Endothelial cell of umbilical vein (primary cell): Measurements from ENCODE around the gene DYDC2. TPM values are rescaled to one million over a fixed set of nuclear protein-coding genes. Genes with fewer than 3 reads are reported as not detected.
A peak's percentile ranks its signal among the peaks of the same experiment; 100 is the strongest.

Experiments
- BruUV-seq: library from RNA; stranded (reverse); fragments of 400-500 nt; replicated peaks from 2 replicates; lab custom pipeline; 2021; lab: Mats Ljungman, UMichigan
- CTCF ChIA-PET: fragments of 300-600, 350-600 bp; sonication (Branson Sonifier 250); formaldehyde crosslinking; loops from one replicate; lab custom pipeline; 2021; ENCODE audit warnings: antibody characterized with exemption, inconsistent platforms; lab: Charles Lee
- POLR2A ChIA-PET: fragments of 300-600, 350-600 bp; sonication (Branson Sonifier 250); formaldehyde crosslinking; loops from one replicate; lab custom pipeline; 2021; ENCODE audit warnings: antibody characterized with exemption, inconsistent platforms; lab: Charles Lee
- DNase-seq: peaks from one replicate; pipeline ENCODE4 v3.0.0-alpha.2; 2011; ENCODE audit warnings: low read depth, low spot score
- FAIRE-seq: peaks from 2 replicates; lab custom pipeline; 2011; peaks lifted over from hg19 to GRCh38; lab: Jason Lieb, UNC
- H2AFZ ChIP-seq: 2 replicates; pipeline ENCODE4 v1.6.0; 2012; ENCODE audit warnings: low read depth, low read length, control low read depth, inconsistent platforms
- H3K27ac ChIP-seq: 2 replicates; pipeline ENCODE4 v1.5.1; 2011; ENCODE audit warnings: low read depth, mild to moderate bottlenecking, control low read depth, low read length, moderate library complexity; ENCODE audit not compliant: insufficient read depth
- H3K27me3 ChIP-seq, 2 experiments: 2 replicates each; pipeline versions ENCODE4 v1.6.0 to v1.6.1; 2011; ENCODE audit warnings: low read length in 2 of 2, mixed read lengths in 1 of 2; ENCODE audit not compliant: control insufficient read depth in 2 of 2, insufficient read depth in 2 of 2
- H3K36me3 ChIP-seq, 2 experiments: 2 replicates in 1 of 2; 3 replicates in 1 of 2; pipeline ENCODE4 v1.5.1; 2011; ENCODE audit warnings: low read length in 2 of 2, mild to moderate bottlenecking in 1 of 2, moderate library complexity in 1 of 2; ENCODE audit not compliant: control insufficient read depth in 2 of 2, insufficient read depth in 2 of 2; ENCODE audit errors: extremely low read depth in 1 of 2
- H3K4me1 ChIP-seq: 3 replicates; pipeline ENCODE4 v1.5.1; 2011; ENCODE audit warnings: mild to moderate bottlenecking, low read length; ENCODE audit not compliant: control insufficient read depth, insufficient read depth; ENCODE audit errors: extremely low read depth
- H3K4me2 ChIP-seq: 2 replicates; pipeline ENCODE4 v1.6.1; 2011; ENCODE audit warnings: low read length, control low read depth, mixed read lengths; ENCODE audit not compliant: insufficient read depth
- H3K4me3 ChIP-seq, 3 experiments: fragments of 200-600 bp in 1 of 3; sonication (generic), shearing (Covaris generic) in 1 of 3; replicated peaks in 1 of 3; 2 replicates each; pipeline ENCODE4 v1.5.1; 2011 to 2016; ENCODE audit warnings: control low read depth in 3 of 3, low read length in 3 of 3, mild to moderate bottlenecking in 2 of 3, inconsistent platforms in 1 of 3, low read depth in 1 of 3, moderate library complexity in 1 of 3; ENCODE audit not compliant: insufficient read depth in 1 of 3
- H3K79me2 ChIP-seq: 2 replicates; pipeline ENCODE4 v1.6.0; 2012; ENCODE audit warnings: low read length, inconsistent platforms; ENCODE audit not compliant: control insufficient read depth, insufficient read depth
- H3K9ac ChIP-seq: replicated peaks from 2 replicates; pipeline ENCODE3; 2011; ENCODE audit warnings: low read length, control low read depth; ENCODE audit not compliant: insufficient read depth; ENCODE audit errors: extremely low read depth
- H3K9me1 ChIP-seq: replicated peaks from 3 replicates; pipeline ENCODE4 v1.6.0; 2011; ENCODE audit warnings: mild to moderate bottlenecking, low read length; ENCODE audit not compliant: control insufficient read depth, insufficient read depth; ENCODE audit errors: extremely low read depth
- H3K9me3 ChIP-seq: replicated peaks from 2 replicates; pipeline ENCODE4 v1.5.1; 2012; ENCODE audit warnings: low read length, inconsistent platforms; ENCODE audit not compliant: control insufficient read depth, insufficient read depth
- H4K20me1 ChIP-seq: replicated peaks from 2 replicates; pipeline ENCODE3; 2011; ENCODE audit warnings: mild to moderate bottlenecking, low read length; ENCODE audit not compliant: control insufficient read depth, insufficient read depth; ENCODE audit errors: extremely low read depth
- CTCF ChIP-seq, 2 donors: IDR thresholded peaks; 1 replicate in 1 of 2; 2 replicates in 1 of 2; pipeline ENCODE4 v1.5.1; 2011; ENCODE audit warnings: low read length in 2 of 2, mild to moderate bottlenecking in 2 of 2, moderate library complexity in 2 of 2, control low read depth in 1 of 2, inconsistent platforms in 1 of 2, low read depth in 1 of 2; ENCODE audit not compliant: insufficient read depth in 1 of 2; ENCODE audit errors: extremely low read depth in 1 of 2
- GATA2 ChIP-seq: IDR thresholded peaks from 2 replicates; pipeline ENCODE4 v1.7.0; 2011; ENCODE audit warnings: low read depth, mild to moderate bottlenecking, moderate library complexity, mixed read lengths, low read length; ENCODE audit not compliant: insufficient read length, insufficient read depth
- MAX ChIP-seq: IDR thresholded peaks from 2 replicates; pipeline ENCODE4 v1.6.1; 2011; ENCODE audit not compliant: insufficient read depth, insufficient read length
- POLR2A ChIP-seq: IDR thresholded peaks from 2 replicates; pipeline ENCODE4 v1.6.1; 2012; ENCODE audit warnings: low read depth, mild to moderate bottlenecking, control low read depth, low read length
- POLR2AphosphoS5 ChIP-seq: IDR thresholded peaks from 2 replicates; pipeline ENCODE4 v1.6.1; 2012; ENCODE audit warnings: low read depth, mild to moderate bottlenecking, control low read depth, low read length, moderate library complexity; ENCODE audit not compliant: insufficient read depth
- dilution Hi-C: fragments of 300-500 bp; cut with MboI; formaldehyde crosslinking; loops from one replicate; pipeline ENCODE4 v1.15.0; 2019; ENCODE audit warnings: low sequenced_read_pairs; ENCODE audit not compliant: extremely low pct_ligation_motif_present
- intact Hi-C: fragments of 100-400 bp; cut with micrococcal nuclease; formaldehyde crosslinking; loops from one replicate; pipeline ENCODE4 v1.10.0; 2022
- polyA plus RNA-seq, 4 experiments: library from polyadenylated mRNA; depleted of rRNA in 3 of 4; stranded (reverse) in 3 of 4; unstranded in 1 of 4; fragments of >200 nt; gene quantifications; 2 replicates each; pipeline versions ENCODE4 v1.2.1 to v1.2.3, GENCODE V29; 2011 to 2012; ENCODE audit warnings: missing spikeins in 1 of 4
- total RNA-seq: library from RNA; stranded (reverse); gene quantifications from 2 replicates; pipeline ENCODE4 v1.2.3, GENCODE V29; 2021

Gene DYDC2
- total and polyA plus RNA-seq, 2 donors (not counting 3 experiments of a cell fraction or from before 2014, with no cell fraction given) = not detected

GRCh38 chr10:80408242-80409101 is 51.9 kb downstream of the DYDC2 start, which contains the start of gene PRXL2A:
Gene PRXL2A (plus strand): TSS chr10:80408551. CDS start chr10:80420468, 11,917 bp downstream.
- peaks cover 38% of the 10 kb centered on the region for H3K79me2 ChIP-seq
- dilution Hi-C loops = no loop called here
- H3K9me3 ChIP-seq = no peaks in the 10 kb centered on the region
- H3K36me3 ChIP-seq = no peaks in the 10 kb centered on the region
- peak; percentile 48 for TF ChIP-seq POLR2AphosphoS5
- TF ChIP-seq POLR2A = peak; percentile 90
- TF ChIP-seq CTCF (IDR thresholded peaks at IDR 0.05; ENCODE audit: extremely low read depth in 1 of 2, insufficient read depth in 1 of 2, low read depth in 1 of 2, low read length in 2 of 2) = peak in 1 of 2 donors; percentile 4
- TF ChIP-seq MAX = peak; percentile 69
- no peak for TF ChIP-seq GATA2
- H4K20me1 ChIP-seq = no peaks in the 10 kb centered on the region
- intact Hi-C loops = no loop called here
- peak within 1 kb of the TSS; percentile 88 for H3K9ac ChIP-seq
- peak within 1 kb of the TSS; percentile 81 to 89 (median 87) for H3K4me3 ChIP-seq
- H3K9me1 ChIP-seq = no peaks in the 10 kb centered on the region
- peak within 1 kb of the TSS; percentile 43 for H2AFZ ChIP-seq
- H3K4me1 ChIP-seq = peaks cover 42% of the 10 kb centered on the region
- ChIA-PET CTCF (interaction anchor here (0.6 to 3.1 kb wide), 19 partner anchors 12 to 254 kb away, joined by 3 to 21 read pairs (median 6); no protein-coding TSS in a partner anchor), POLR2A (interaction anchor here (0.6 to 1.8 kb wide), 7 partner anchors 18 to 1018 kb away, joined by 3 to 6 read pairs (median 4); no protein-coding TSS in a partner anchor)
- peak within 1 kb of the TSS; percentile 93 for H3K27ac ChIP-seq
- DNase-seq = peak; percentile 90
- BruUV-seq = no TSS peak
- FAIRE-seq = peak; percentile 85
- no peaks in the 10 kb centered on the region for H3K27me3 ChIP-seq
- peak within 1 kb of the TSS; percentile 85 for H3K4me2 ChIP-seq
